Cerebellar nuclear complex (tissue), 1 donor: ENCODE results near the gene ODAD4.

Source experiments
- DNase-seq, 2 experiments: peaks; one replicate each; lab custom pipeline; 2025; lab: John Stamatoyannopoulos, UW

The ODAD4 gene

GRCh38 chr17:41930009-41930832 is at the start of gene ODAD4:
ODAD4 (plus strand) TSS chr17:41930617; CDS start chr17:41930724, 107 bp downstream.
- peak; percentile 78 to 82 for DNase-seq

GRCh38 chr17:41882756-41883155 is 47.7 kb upstream of the ODAD4 start:
- DNase-seq: no peak

- no peak for DNase-seq
Measured at GRCh38 chr17:41885733-41886132, 44.7 kb upstream of the ODAD4 start.

GRCh38 chr17:41888332-41888965 is 42.0 kb upstream of the ODAD4 start:
- DNase-seq: no peak

- no peak for DNase-seq
Measured at GRCh38 chr17:41891135-41892020, 39.0 kb upstream of the ODAD4 start.

GRCh38 chr17:41892021-41892376 is 38.4 kb upstream of the ODAD4 start:
- DNase-seq: no peak

GRCh38 chr17:41893384-41893783 is 37.0 kb upstream of the ODAD4 start:
- no peak for DNase-seq

- no peak for DNase-seq
Measured at GRCh38 chr17:41894791-41895331, 35.6 kb upstream of the ODAD4 start.

- no peak for DNase-seq
Measured at GRCh38 chr17:41895617-41896016, 34.8 kb upstream of the ODAD4 start.

GRCh38 chr17:41896726-41897125 is 33.7 kb upstream of the ODAD4 start:
- no peak for DNase-seq

- no peak for DNase-seq
Measured at GRCh38 chr17:41901646-41902045, 28.8 kb upstream of the ODAD4 start.

GRCh38 chr17:41904242-41904841 is 26.1 kb upstream of the ODAD4 start:
- no peak for DNase-seq

- no peak for DNase-seq
Measured at GRCh38 chr17:41905172-41905571, 25.2 kb upstream of the ODAD4 start.

GRCh38 chr17:41906465-41907184 is 23.8 kb upstream of the ODAD4 start:
- no peak for DNase-seq

GRCh38 chr17:41907185-41907556 is 23.2 kb upstream of the ODAD4 start:
- no peak for DNase-seq

GRCh38 chr17:41907633-41908539 is 22.5 kb upstream of the ODAD4 start:
- no peak for DNase-seq

- no peak for DNase-seq
Measured at GRCh38 chr17:41909088-41909487, 21.3 kb upstream of the ODAD4 start.

GRCh38 chr17:41910701-41911391 is 19.6 kb upstream of the ODAD4 start:
- no peak for DNase-seq

GRCh38 chr17:41912925-41913324 is 17.5 kb upstream of the ODAD4 start:
- DNase-seq: no peak

GRCh38 chr17:41913798-41914197 is 16.6 kb upstream of the ODAD4 start:
- DNase-seq: no peak
